ENCODE data around the gene MSH6. TPM values are rescaled to one million over a fixed set of nuclear protein-coding genes. Genes with fewer than 3 reads are reported as not detected.
"Not testable (repeated sequence)": the region's sequence is repeated elsewhere in the genome, so short reads cannot be mapped to it uniquely, and the experiment has no call there.

The MSH6 gene
- polyA plus RNA-seq, 1 donor: 107 TPM

- no peak for DNase-seq
Observed at GRCh38 chr2:47842846-47843245, 59.9 kb downstream of the MSH6 start.

- DNase-seq: no peak
Observed at GRCh38 chr2:47843407-47843806, 60.5 kb downstream of the MSH6 start.

- no peak for DNase-seq
Observed at GRCh38 chr2:47844162-47844561, 61.2 kb downstream of the MSH6 start.

- no peak for DNase-seq
Observed at GRCh38 chr2:47849368-47849767, 66.4 kb downstream of the MSH6 start.

- DNase-seq: no peak
Observed at GRCh38 chr2:47850198-47850597, 67.3 kb downstream of the MSH6 start.

- not testable (repeated sequence) for DNase-seq
Observed at GRCh38 chr2:47853067-47853777, 70.3 kb downstream of the MSH6 start.

Other genes with a start within 250 kb of the MSH6 start
- 0.73 TPM for gene KCNK12, start 212.2 kb upstream of the MSH6 start, polyA plus RNA-seq (ENCODE audit: insufficient read length)
- 106 TPM for gene FBXO11, start 123.4 kb downstream of the MSH6 start, polyA plus RNA-seq (ENCODE audit: insufficient read length)

Measured in left kidney (tissue), 2 donors.